Measurements from ENCODE around the gene HCN1.

DNA sequence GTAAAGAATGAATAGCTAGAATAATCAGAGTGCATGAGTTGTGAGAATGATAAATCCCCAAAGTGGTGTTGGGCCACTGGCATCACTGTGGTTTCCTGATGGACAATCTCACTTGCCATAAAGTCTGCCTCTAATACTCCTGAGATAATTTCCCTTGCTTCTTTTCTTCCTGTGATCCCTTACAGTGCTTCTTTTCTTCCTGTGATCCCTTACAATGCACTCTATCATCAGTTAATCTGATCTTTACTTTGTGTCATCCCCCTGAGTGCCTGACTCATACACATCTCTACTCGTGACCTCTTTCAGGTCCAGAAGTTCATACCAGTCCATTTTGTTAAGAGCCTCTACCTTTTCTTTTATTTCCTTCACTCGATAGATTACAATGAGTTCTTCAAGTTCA, 418.3 kb downstream of the HCN1 start:
- no peak for TF ChIP-seq POLR2AphosphoS5 (IDR thresholded peaks at IDR 0.05; ENCODE audit: low read depth, low read length)
- no peak for TF ChIP-seq POLR2A (IDR thresholded peaks at IDR 0.05; ENCODE audit: low read depth, low read length)

All from GM12892 (cell line).